Tibial nerve (tissue), 4 donors: ENCODE measurements around the gene HK3.

Source experiments
- EP300 ChIP-seq, 2 donors: sonication (generic); formaldehyde crosslinking; IDR thresholded peaks; one replicate each; pipeline ENCODE4 v1.6.1; 2017; ENCODE audit warnings: antibody characterized with exemption in 2 of 2, mild to moderate bottlenecking in 1 of 2
- POLR2A ChIP-seq, 2 donors: fragments of 450-650 bp; IDR thresholded peaks; one replicate each; pipeline ENCODE4 v1.6.1; 2017; ENCODE audit warnings: antibody characterized with exemption in 2 of 2, mild to moderate bottlenecking in 2 of 2, moderate library complexity in 2 of 2
- TF ChIP-seq, protein P1 (sequence below), 5 experiments: fragments of 200-600 bp in 3 of 5; fragments of 450-650 bp in 2 of 5; sonication (generic) in 3 of 5; IDR thresholded peaks; one replicate each; pipeline ENCODE4 v1.5.1; 2016 to 2019; ENCODE audit warnings: antibody characterized with exemption in 5 of 5, mild to moderate bottlenecking in 3 of 5, moderate library complexity in 2 of 5

DNA sequence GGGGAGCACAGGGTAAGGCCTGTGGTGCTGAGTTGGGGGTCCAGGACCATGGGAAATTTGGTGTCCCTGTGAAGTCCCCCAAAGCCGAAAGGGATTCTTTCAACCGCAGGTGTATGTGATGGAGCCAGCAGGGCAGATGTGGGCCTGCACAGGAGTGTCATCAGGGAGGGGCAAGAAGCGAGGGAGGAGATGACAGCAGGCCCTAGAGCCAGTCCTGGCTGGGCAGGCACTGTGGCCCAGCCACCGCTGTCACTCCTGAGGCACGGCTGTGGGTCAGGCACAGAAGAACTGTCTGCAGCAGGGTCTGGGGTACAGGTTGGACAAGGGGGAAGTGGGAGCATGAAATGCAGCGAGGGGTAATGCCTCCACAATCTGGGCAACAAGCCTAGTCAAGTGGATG lies 4.8 kb downstream of the HK3 start:
- TF ChIP-seq, protein P1, sequence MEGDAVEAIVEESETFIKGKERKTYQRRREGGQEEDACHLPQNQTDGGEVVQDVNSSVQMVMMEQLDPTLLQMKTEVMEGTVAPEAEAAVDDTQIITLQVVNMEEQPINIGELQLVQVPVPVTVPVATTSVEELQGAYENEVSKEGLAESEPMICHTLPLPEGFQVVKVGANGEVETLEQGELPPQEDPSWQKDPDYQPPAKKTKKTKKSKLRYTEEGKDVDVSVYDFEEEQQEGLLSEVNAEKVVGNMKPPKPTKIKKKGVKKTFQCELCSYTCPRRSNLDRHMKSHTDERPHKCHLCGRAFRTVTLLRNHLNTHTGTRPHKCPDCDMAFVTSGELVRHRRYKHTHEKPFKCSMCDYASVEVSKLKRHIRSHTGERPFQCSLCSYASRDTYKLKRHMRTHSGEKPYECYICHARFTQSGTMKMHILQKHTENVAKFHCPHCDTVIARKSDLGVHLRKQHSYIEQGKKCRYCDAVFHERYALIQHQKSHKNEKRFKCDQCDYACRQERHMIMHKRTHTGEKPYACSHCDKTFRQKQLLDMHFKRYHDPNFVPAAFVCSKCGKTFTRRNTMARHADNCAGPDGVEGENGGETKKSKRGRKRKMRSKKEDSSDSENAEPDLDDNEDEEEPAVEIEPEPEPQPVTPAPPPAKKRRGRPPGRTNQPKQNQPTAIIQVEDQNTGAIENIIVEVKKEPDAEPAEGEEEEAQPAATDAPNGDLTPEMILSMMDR (IDR thresholded peaks at IDR 0.05) = no peak
- no peak for TF ChIP-seq EP300 (IDR thresholded peaks at IDR 0.05)
- no peak for TF ChIP-seq POLR2A (IDR thresholded peaks at IDR 0.05)
